Measurements from ENCODE around the gene RAB7A. TPM values are rescaled to one million over a fixed set of nuclear protein-coding genes. Genes with fewer than 3 reads are reported as not detected.
"Not testable (repeated sequence)": the region's sequence is repeated elsewhere in the genome, so short reads cannot be mapped to it uniquely, and the experiment has no call there.

RAB7A gene
- polyA plus RNA-seq, 2 of the 4 experiments (the other 2 are of a cell fraction), result 137 to 160 TPM

GRCh38 chr3:128824132-128824850 is 98.3 kb downstream of the RAB7A start:
- TF ChIP-seq HDAC2 (IDR thresholded peaks at IDR 0.05), result no peak
- TF ChIP-seq PBX3 (IDR thresholded peaks at IDR 0.05), result no peak
- no peak for TF ChIP-seq HOXA7 (CRISPR knock-in tag; IDR thresholded peaks at IDR 0.05)
- no peak for TF ChIP-seq ELK1 (IDR thresholded peaks at IDR 0.05; ENCODE audit: low read depth, low read length)
- no peak for TF ChIP-seq CTCF (IDR thresholded peaks at IDR 0.05)
- TF ChIP-seq CEBPB (IDR thresholded peaks at IDR 0.05), result no peak
- TF ChIP-seq MAX (IDR thresholded peaks at IDR 0.05), result no peak
- Histone ChIP-seq H3K9me3 (no peaks in the 10 kb centered on the region), H3K27ac (no peak overlapping the region), H3K4me2 (no peak overlapping the region), H3K4me1 (no peaks in the 10 kb centered on the region), H3K4me3 (no peak overlapping the region)
- ChIA-PET POLR2A (no interaction called here), CTCF (interaction anchor here (1.2 kb wide), 1 partner anchor 22 kb away, joined by 3 read pairs; no protein-coding TSS in a partner anchor)
- 94% methylated on average over 8 of the region's 10 CpGs for WGBS (ENCODE audit: missing lambda C conversion rate)
- ATAC-seq (peak; percentile 26 to 51; a peak in 4 of 6 replicates), DNase-seq (ENCODE audit: low read depth in 1 of 2, low spot score in 1 of 2) (no peak), FAIRE-seq (no peak)

- POLR2A ChIA-PET, result no interaction called here
- TF ChIP-seq EP300 (IDR thresholded peaks at IDR 0.05) (no peak), RCOR1 (IDR thresholded peaks at IDR 0.05; ENCODE audit: low read depth, low read length) (no peak), ZSCAN20 (CRISPR knock-in tag; IDR thresholded peaks at IDR 0.05) (no peak), USF2 (IDR thresholded peaks at IDR 0.05) (no peak), FOSL2 (IDR thresholded peaks at IDR 0.05) (no peak), FOSL2 (CRISPR knock-in tag; IDR thresholded peaks at IDR 0.05) (no peak), TP53 (CRISPR knock-in tag; IDR thresholded peaks at IDR 0.05) (no peak), FOSB (CRISPR knock-in tag; IDR thresholded peaks at IDR 0.05) (no peak), SREBF2 (IDR thresholded peaks at IDR 0.05) (no peak), HOXB13 (CRISPR knock-in tag; IDR thresholded peaks at IDR 0.05; ENCODE audit: low read depth) (no peak), HDAC2 (IDR thresholded peaks at IDR 0.05) (no peak), SMC3 (IDR thresholded peaks at IDR 0.05) (no peak), KDM5A (IDR thresholded peaks at IDR 0.05) (no peak), RFX5 (IDR thresholded peaks at IDR 0.05) (no peak), JUNB (IDR thresholded peaks at IDR 0.05) (no peak), PHF8 (IDR thresholded peaks at IDR 0.05; ENCODE audit: borderline replicate concordance, low read depth) (no peak), ZNF302 (CRISPR knock-in tag; IDR thresholded peaks at IDR 0.05) (no peak), ZC3H11A (IDR thresholded peaks at IDR 0.05) (no peak), POLR2A (IDR thresholded peaks at IDR 0.05; ENCODE audit: low read length) (no peak), MYC (IDR thresholded peaks at IDR 0.05; ENCODE audit: borderline replicate concordance, low read length) (no peak)
- no peak overlapping the region for H3K27ac ChIP-seq
- FAIRE-seq, result no peak
- H3K4me2 ChIP-seq, result no peak overlapping the region
- ATAC-seq, result no peak
- no peaks in the 10 kb centered on the region for H3K9me3 ChIP-seq
- CTCF ChIA-PET, result interaction anchor here (0.6 to 1.4 kb wide), 3 partner anchors 20 to 410 kb away, joined by 3 read pairs; no protein-coding TSS in a partner anchor
- DNase-seq (ENCODE audit: low read depth in 1 of 2, low spot score in 1 of 2), result no peak
- H3K4me1 ChIP-seq, result no peaks in the 10 kb centered on the region
- H3K4me3 ChIP-seq, result no peak overlapping the region
- 85% methylated on average over 4 of the region's 4 CpGs for WGBS (ENCODE audit: missing lambda C conversion rate)
Observed at GRCh38 chr3:128825117-128825725, 99.2 kb downstream of the RAB7A start.

GRCh38 chr3:128829087-128829486 is 103.1 kb downstream of the RAB7A start:
- H3K4me1 ChIP-seq; CTCF ChIA-PET; ATAC-seq; DNase-seq (ENCODE audit: low read depth in 1 of 2, low spot score in 1 of 2); H3K4me2 ChIP-seq; H3K27ac ChIP-seq; H3K4me3 ChIP-seq; FAIRE-seq; H3K9me3 ChIP-seq: not testable (repeated sequence)
- WGBS (ENCODE audit: missing lambda C conversion rate), result 93% methylated on average over 9 of the region's 9 CpGs
- POLR2A ChIA-PET, result interaction anchor here (0.6 kb wide), 1 partner anchor 296 kb away, joined by 4 read pairs; no protein-coding TSS in a partner anchor

GRCh38 chr3:128829925-128830625 is 104.1 kb downstream of the RAB7A start:
- DNase-seq (ENCODE audit: low read depth in 1 of 2, low spot score in 1 of 2); CTCF ChIA-PET; H3K4me1 ChIP-seq; H3K27ac ChIP-seq; H3K4me3 ChIP-seq; H3K9me3 ChIP-seq; H3K4me2 ChIP-seq; FAIRE-seq; POLR2A ChIA-PET; ATAC-seq: not testable (repeated sequence)
- 61% methylated on average over 7 of the region's 7 CpGs for WGBS (ENCODE audit: missing lambda C conversion rate)
